HG03175 (cell line): ENCODE data around the gene DOCK7.

Experiments used
- ATAC-seq: cut with Tn5 transposase; IDR thresholded peaks from one replicate; pipeline ENCODE4 v1.9.1; 2021; ENCODE audit warnings: mild to moderate bottlenecking, moderate library complexity; ENCODE audit not compliant: unreplicated experiment

The DOCK7 gene

GRCh38 chr1:62417351-62417999 is 270.7 kb downstream of the DOCK7 start:
- ATAC-seq = no peak

- no peak for ATAC-seq
Measured at GRCh38 chr1:62415687-62416086, 272.5 kb downstream of the DOCK7 start.

- ATAC-seq = no peak
Measured at GRCh38 chr1:62407398-62408009, 280.7 kb downstream of the DOCK7 start.

GRCh38 chr1:62406576-62406975 is 281.6 kb downstream of the DOCK7 start:
- no peak for ATAC-seq

GRCh38 chr1:62405247-62405646 is 282.9 kb downstream of the DOCK7 start:
- ATAC-seq = no peak
